NCI-H226 (cell line): Measurements from ENCODE around the gene CBX4.

Experiments used
- DNase-seq: peaks from one replicate; pipeline ENCODE4 v3.0.0-alpha.2; 2015

Gene CBX4

GRCh38 chr17:79785900-79786810, 53.1 kb downstream of the CBX4 start:
- no peak for DNase-seq

DNA sequence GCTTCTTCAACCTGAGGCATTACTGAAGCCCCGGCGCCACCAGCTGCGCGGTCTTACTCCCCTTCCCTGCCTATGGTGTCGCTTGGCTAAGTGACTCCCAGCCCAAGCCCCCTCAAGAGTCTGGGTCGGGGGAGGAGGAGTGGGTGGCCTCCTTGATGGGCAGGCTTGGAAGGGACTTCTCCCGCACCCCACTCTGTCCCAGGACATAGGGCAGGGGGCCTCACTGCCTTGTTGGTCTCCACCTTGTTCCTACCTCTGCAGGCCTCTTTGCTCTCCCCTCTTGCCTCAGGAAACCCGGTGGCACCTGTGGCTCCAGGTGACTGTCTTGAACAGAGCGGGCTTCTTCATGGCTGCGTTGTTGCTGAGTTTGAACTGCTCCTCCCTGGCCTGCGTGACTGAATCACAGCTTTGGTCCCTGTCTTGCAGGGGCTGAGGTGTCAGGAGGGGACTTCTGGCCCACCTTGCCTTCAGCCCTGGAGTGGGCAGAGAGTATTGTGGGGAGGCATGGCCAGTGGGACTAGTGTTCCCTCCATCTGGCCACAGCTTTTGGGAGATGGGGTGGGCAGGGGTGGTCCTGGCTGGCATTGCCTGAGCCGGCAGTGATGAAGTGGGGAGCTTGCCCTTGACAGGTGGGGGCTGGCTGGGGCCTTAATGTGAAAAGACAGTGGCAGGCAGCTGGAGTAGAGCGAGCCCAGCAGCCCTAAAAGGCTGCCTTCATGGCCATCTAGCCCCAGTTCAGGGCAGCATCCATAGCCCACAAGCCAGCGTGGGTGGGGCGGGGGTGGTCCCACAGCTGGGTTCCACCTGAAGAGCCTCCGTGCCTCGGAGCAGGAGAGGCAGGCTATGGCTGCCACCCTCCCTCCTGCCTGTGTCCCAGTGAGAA, 54.0 kb downstream of the CBX4 start:
- DNase-seq, result no peak

- no peak for DNase-seq
Observed at GRCh38 chr17:79784353-79785016, 54.8 kb downstream of the CBX4 start.

GRCh38 chr17:79783891-79784290, 55.3 kb downstream of the CBX4 start:
- DNase-seq, result no peak
